ENCODE results near the gene FAM118A.
"Not testable (repeated sequence)": the region's sequence is repeated elsewhere in the genome, so short reads cannot be mapped to it uniquely, and the experiment has no call there.

The FAM118A gene

GRCh38 chr22:45284705-45285262, 24.9 kb upstream of the FAM118A start, which contains the start of gene UPK3A:
TSS of gene UPK3A (plus strand) at chr22:45284949. CDS start at chr22:45285014, 65 bp downstream.
- no peak for DNase-seq

DNA sequence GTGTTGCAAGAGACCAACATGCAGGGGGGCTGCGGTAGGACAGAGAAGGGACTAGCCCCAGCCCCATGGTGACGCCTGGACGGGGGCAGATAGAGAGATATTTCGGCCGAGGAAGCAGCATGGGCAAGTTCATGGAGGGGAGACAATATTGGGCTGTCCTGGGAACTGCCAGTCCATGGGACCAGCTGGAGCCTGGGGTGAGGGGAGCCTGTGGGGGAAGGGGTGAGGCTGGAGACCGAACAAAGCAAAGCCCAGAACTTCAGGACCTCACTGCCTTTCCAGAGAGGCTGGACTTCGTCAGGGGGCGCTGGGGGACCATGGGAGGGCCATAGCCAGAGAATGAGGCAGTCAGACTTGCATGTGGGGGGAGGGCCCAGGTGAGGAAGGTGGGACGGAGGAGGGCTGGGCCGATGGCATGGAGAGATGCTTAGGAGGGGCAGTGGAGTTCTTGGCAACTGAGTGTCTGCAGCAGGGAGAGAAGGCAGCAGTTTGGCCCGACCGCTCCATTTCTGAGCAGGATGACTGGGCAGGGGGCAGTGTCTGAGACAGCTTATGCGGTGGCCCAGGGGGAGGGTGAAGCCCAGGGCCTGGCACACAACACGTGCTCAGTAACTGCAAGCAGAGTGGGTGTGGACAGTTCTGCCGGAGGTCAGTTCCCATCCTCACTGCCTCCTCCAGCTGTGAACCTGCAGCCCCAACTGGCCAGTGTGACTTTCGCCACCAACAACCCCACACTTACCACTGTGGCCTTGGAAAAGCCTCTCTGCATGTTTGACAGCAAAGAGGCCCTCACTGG, 24.3 kb upstream of the FAM118A start:
- DNase-seq = no peak

DNA sequence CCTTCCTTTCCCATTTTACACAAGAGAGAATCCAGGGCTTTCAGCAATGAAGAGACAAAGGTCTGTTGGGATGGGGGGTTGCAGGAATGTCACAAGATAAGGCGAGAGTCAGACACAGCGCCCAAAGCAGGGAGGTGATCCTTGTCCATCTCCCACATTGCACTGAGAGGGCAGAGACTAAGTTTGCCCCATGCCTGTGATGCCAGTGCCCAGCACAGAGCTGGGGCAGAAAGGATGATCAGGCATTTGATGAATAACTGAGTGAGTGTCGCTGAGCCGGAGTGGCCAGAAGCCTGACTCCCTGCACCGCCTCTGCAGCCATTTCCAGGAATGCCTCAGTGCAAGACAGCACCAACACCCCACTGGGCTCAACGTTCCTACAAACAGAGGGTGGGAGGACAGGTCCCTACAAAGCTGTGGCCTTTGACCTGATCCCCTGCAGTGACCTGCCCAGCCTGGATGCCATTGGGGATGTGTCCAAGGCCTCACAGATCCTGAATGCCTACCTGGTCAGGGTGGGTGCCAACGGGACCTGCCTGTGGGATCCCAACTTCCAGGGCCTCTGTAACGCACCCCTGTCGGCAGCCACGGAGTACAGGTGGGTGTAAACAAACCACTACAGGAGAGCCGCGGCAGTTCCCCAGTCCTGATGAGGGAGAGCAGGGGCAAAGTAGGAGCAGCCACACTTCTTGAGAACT, 22.7 kb upstream of the FAM118A start:
- DNase-seq = no peak

DNA sequence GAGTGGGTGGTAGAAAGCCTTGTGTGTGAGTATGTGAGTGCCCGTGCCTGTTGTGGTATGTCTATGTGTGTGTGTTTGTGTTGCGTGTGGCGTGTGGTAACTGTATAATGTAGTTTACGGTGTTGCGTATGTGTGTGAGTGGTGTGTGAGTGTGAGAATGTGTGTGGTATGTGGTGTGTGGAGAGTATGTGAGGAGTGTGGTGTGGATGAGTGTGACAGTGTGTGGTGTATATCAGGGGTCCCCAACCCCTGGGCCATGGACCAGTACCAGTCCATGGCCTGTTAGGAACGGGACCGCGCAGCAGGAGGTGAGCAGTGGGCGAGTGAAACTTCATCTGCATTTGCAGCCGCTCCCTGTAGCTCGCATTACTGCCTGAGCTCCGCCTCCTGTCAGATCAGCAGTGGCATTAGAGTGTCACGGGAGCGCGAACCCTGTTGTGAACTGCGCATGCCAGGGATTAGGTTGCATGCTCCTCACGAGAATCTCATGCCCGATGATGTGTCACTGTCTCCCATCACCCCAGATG, 19.3 kb upstream of the FAM118A start:
- DNase-seq = no peak

- DNase-seq = no peak
Observed at GRCh38 chr22:45291061-45291930, 18.4 kb upstream of the FAM118A start.

DNA sequence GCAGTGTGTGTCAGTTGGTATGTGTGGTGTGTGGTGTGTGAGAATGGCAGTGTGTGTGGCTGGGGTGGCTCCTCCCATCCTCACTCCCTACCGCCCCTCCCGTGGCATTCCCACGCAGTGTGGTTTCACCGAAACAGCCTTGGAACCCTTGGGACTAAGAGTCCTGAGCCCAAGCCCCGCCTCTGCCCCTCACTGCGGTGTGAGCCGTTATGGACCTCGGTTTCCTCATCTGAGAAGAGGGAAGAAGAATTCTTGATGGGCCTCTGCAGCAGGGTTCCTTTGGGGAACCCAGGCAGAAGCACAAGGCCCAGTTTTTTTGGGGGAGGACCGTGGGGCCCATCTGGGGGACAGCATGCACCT, 17.8 kb upstream of the FAM118A start:
- no peak for DNase-seq

GRCh38 chr22:45292731-45293442, 16.8 kb upstream of the FAM118A start:
- DNase-seq = no peak

- DNase-seq = no peak
Observed at GRCh38 chr22:45294030-45294429, 15.7 kb upstream of the FAM118A start.

GRCh38 chr22:45295004-45295403, 14.7 kb upstream of the FAM118A start:
- DNase-seq = not testable (repeated sequence)

DNA sequence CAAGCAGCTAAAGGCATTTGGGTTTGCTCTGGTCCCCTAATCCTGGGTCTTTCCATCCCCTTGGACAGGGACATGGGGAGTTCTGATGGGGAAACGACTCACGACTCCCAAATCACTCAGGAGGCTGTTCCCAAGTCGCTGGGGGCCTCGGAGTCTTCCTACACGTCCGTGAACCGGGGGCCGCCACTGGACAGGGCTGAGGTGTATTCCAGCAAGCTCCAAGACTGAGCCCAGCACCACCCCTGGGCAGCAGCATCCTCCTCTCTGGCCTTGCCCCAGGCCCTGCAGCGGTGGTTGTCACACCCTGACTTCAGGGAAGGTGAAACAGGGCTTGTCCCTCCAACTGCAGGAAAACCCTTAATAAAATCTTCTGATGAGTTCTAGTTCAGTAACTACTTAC, 14.2 kb upstream of the FAM118A start:
- no peak for DNase-seq

DNA sequence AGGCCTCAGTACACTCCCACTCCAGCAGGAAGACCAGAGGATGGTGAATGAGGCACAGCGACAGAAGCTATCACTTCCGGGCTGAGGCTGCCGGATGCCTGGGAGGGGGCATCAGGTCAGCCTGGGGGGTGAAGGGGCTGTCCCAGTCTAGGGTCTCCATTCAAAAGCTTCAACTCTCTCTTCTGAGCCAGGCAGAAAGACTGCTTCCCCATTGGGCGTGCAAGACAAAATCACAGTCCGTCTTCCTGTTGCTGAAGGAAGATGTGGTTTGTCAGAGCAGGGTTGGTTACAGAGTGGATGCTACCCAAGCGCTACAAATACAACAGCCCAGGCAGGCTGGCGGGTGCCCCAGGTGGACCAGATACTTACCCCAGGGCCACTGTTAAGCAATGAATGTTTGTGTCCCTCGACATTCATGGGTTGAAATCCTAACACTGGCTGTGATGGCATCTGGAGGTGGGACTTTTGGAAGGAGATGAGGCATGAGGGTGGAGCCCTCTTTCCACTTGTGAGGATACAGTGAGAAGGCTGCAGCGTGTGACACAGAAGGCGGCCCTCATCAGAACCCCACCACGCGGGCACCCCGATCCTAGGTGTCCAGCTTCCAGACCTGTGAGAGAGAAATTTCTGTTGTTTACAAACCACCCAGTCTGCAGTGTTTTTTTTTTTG, 13.0 kb upstream of the FAM118A start:
- DNase-seq = no peak

- DNase-seq = no peak
Observed at GRCh38 chr22:45298934-45299505, 10.7 kb upstream of the FAM118A start.

DNA sequence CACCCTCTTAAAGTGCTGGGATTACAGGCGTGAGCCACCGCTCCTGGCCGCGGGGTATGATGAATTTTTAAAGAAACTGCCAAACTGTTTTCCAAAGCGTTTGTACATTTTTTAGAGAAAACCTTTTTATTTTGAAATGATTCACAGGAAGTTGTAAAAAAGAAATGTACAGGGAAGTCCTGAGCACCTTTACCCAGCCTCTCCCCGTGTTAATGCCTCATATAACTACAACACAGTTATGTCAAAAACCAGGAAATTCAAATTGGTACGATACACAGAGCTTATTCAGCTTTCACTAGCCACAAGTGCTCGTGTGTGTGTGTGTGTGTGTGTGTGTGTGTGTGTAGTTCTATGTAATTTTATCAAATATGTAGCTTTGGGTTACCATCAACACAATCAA, 7.0 kb upstream of the FAM118A start:
- no peak for DNase-seq

GRCh38 chr22:45303181-45303580, 6.6 kb upstream of the FAM118A start:
- DNase-seq = no peak

GRCh38 chr22:45304971-45305370, 4.8 kb upstream of the FAM118A start:
- DNase-seq = no peak

GRCh38 chr22:45305456-45306075, 4.2 kb upstream of the FAM118A start:
- no peak for DNase-seq

- no peak for DNase-seq
Observed at GRCh38 chr22:45306139-45306538, 3.6 kb upstream of the FAM118A start.

DNA sequence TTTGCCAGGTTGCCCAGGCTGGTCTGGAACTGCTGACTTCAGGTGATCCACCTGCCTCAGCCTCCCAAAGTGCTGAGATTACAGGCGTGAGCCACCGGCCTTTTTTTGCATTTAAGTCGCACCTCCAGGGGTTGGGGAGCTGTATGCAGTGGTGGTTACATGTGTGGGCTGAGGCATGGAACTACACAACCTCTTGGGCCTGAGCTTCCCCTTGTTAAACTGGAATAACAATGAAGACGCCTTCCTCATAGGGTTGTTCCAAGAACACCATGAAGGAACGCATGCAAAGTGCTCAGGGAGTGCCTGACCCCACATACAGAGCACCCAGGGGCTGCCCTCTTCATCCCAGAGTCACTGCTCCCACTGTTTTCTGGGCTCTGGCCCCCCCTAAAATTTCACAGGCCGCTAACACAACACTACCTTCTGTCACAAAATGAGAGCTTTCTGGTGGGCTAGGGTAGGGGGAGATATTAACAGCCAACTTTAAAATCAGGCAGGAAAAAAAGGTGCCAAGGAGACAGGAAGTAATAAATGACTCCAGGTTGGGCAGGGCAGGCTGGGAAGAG, 1.3 kb upstream of the FAM118A start:
- no peak for DNase-seq

GRCh38 chr22:45308957-45309421, 745 bp upstream of the FAM118A start:
- DNase-seq = no peak

DNA sequence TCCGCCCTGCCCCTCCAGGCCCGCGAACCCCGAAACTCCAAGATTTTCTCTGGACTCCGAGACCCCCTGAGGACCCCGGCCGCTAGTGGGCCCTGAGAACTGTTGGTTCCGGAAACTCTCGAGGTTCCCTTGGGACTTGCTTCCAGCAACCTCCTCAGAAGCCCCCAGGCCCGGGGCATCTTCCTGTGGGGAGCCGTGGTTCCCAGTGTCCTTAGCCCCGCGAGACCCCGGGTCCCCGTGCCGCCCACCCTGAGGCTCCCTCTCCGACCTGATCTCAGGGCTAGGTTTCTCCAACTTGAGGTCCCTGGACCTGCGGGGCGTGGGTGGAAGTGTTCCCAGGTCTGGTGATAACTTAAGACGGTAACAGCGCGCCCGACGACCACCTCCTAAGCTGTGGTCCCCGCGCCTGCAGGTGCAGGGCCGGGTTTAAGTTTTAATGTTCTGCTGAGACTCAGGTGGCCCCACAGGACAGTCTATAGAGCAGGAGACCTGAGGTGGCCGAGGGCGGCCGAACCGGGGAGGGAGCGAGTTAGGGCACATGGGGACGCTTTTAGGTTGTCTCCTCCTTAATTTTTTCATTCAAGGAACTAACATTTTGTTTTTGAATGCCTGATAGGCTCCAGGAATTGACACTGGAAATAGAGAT, 720 bp downstream of the FAM118A start:
- DNase-seq = no peak
